Renal cortical epithelial cell (primary cell): ENCODE data around the gene ISG20L2. TPM values are rescaled to one million over a fixed set of nuclear protein-coding genes. Genes with fewer than 3 reads are reported as not detected.

Experiments
- DNase-seq: peaks from one replicate; pipeline ENCODE4 v3.0.0-alpha.2; 2011; ENCODE audit warnings: low read depth
- total RNA-seq: library from RNA; depleted of rRNA; stranded (reverse); fragments of >200 nt; gene quantifications from 2 replicates; pipeline ENCODE4 v1.2.3, GENCODE V29; 2014

ISG20L2 gene
- total RNA-seq, 1 donor from 2014 or later = 10.3 TPM

- DNase-seq = no peak
Measured at GRCh38 chr1:156689953-156690674, 38.5 kb downstream of the ISG20L2 start.

- peak; percentile 76 for DNase-seq
Measured at GRCh38 chr1:156689035-156689952, 39.3 kb downstream of the ISG20L2 start.

GRCh38 chr1:156684227-156684782 lies 44.3 kb downstream of the ISG20L2 start:
- peak; percentile 68 for DNase-seq

- no peak for DNase-seq
Measured at GRCh38 chr1:156682166-156682890, 46.2 kb downstream of the ISG20L2 start.

- no peak for DNase-seq
Measured at GRCh38 chr1:156681196-156681960, 47.2 kb downstream of the ISG20L2 start.

GRCh38 chr1:156680056-156680455 lies 48.5 kb downstream of the ISG20L2 start:
- DNase-seq = no peak

- DNase-seq = no peak
Measured at GRCh38 chr1:156677616-156678596, 50.7 kb downstream of the ISG20L2 start.

GRCh38 chr1:156676820-156677615 lies 51.5 kb downstream of the ISG20L2 start, which contains the start of gene NES:
TSS of gene NES (minus strand) at chr1:156677407. CDS start at chr1:156677264, 143 bp downstream.
- no peak for DNase-seq

- no peak for DNase-seq
Measured at GRCh38 chr1:156676114-156676819, 52.3 kb downstream of the ISG20L2 start.

- no peak for DNase-seq
Measured at GRCh38 chr1:156675210-156676113, 53.1 kb downstream of the ISG20L2 start.

- DNase-seq = no peak
Measured at GRCh38 chr1:156673387-156674121, 55.0 kb downstream of the ISG20L2 start.

Other genes starting within 250 kb of the ISG20L2 start
- 3.8 and 10.0 TPM in 2 replicates for gene MEF2D, start 228.0 kb downstream of the ISG20L2 start, total RNA-seq
- 1.5 and 14.6 TPM in 2 replicates for gene IQGAP3, start 156.2 kb downstream of the ISG20L2 start, total RNA-seq
- not detected in 2 replicates for gene TTC24, start 149.0 kb downstream of the ISG20L2 start, total RNA-seq
- 92.9 and 138 TPM in 2 replicates for gene NAXE, start 137.0 kb downstream of the ISG20L2 start, total RNA-seq
- 13.5 and 33.8 TPM in 2 replicates for gene GPATCH4, start 127.3 kb downstream of the ISG20L2 start, total RNA-seq
- not detected in 2 replicates for gene HAPLN2, start 109.4 kb downstream of the ISG20L2 start, total RNA-seq
- 3.7 TPM in 1 of 2 replicates, not detected in the other for gene BCAN, start 86.6 kb downstream of the ISG20L2 start, total RNA-seq
- 1.0 and 1.6 TPM in 2 replicates for gene NES, start 51.4 kb downstream of the ISG20L2 start, total RNA-seq
- gene CRABP2, start 23.2 kb downstream of the ISG20L2 start, total RNA-seq = 1.4 and 8.3 TPM in 2 replicates
- gene METTL25B, start 297 bp downstream of the ISG20L2 start, total RNA-seq = 5.2 and 11.5 TPM in 2 replicates
- 26.3 and 40.8 TPM in 2 replicates for gene MRPL24, start 12.3 kb upstream of the ISG20L2 start, total RNA-seq
- 249 and 383 TPM in 2 replicates for gene HDGF, start 22.9 kb upstream of the ISG20L2 start, total RNA-seq
- 9.4 and 26.2 TPM in 2 replicates for gene PRCC, start 38.8 kb upstream of the ISG20L2 start, total RNA-seq
- gene SH2D2A, start 88.1 kb upstream of the ISG20L2 start, total RNA-seq = 0.30 TPM in 1 of 2 replicates, not detected in the other
- not detected in 2 replicates for gene INSRR, start 130.4 kb upstream of the ISG20L2 start, total RNA-seq
- not detected in 2 replicates for gene NTRK1, start 132.1 kb upstream of the ISG20L2 start, total RNA-seq
- gene PEAR1, start 165.0 kb upstream of the ISG20L2 start, total RNA-seq = 2.1 and 3.9 TPM in 2 replicates
- not detected in 2 replicates for gene LRRC71, start 191.9 kb upstream of the ISG20L2 start, total RNA-seq